ENCODE data around the gene MGAT1.
"Not testable (repeated sequence)": the region's sequence is repeated elsewhere in the genome, so short reads cannot be mapped to it uniquely, and the experiment has no call there.

MGAT1 gene

DNA sequence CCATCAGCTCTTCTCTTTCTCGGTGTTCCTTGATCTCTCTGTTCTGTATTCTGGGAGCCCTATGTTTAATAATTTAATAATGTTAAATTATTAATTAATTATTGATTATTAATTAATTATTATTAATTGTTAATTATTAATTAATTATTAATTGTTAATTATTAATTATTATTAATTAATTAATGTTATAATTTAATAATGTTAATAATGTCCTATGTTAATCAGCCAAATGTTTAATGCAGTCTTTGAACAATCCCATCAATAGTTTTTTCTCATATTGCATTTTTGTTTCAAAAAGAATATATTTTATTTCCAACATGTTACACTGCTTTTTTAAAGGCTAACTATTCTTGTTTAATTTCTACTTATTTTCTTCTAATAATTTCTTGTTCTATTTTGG is 26.2 kb downstream of the MGAT1 start:
- no peaks in the 10 kb centered on the region for H3K4me1 ChIP-seq (ENCODE audit: control insufficient read depth in 5 of 5, insufficient read depth in 5 of 5, low read length in 5 of 5)
- peaks cover 0 to 7% (median 0%) of the 10 kb centered on the region in 5 donors for H3K27me3 ChIP-seq (ENCODE audit: control insufficient read depth in 5 of 5, insufficient read depth in 4 of 5, low read length in 5 of 5)
- H3K36me3 ChIP-seq (ENCODE audit: control insufficient read depth in 5 of 5, insufficient read depth in 5 of 5, low read length in 5 of 5), result no peaks in the 10 kb centered on the region
- no peak overlapping the region for H3K27ac ChIP-seq (ENCODE audit: low read depth, low read length)
- no peak overlapping the region for H3K9ac ChIP-seq (ENCODE audit: low read length in 5 of 5)
- H3K4me3 ChIP-seq (ENCODE audit: low read depth in 1 of 5, low read length in 5 of 5), result no peak overlapping the region
- H3K9me3 ChIP-seq (ENCODE audit: control insufficient read depth in 5 of 5, low read length in 5 of 5), result peaks cover 0 to 4% (median 0%) of the 10 kb centered on the region in 5 donors

GRCh38 chr5:180775624-180776023 is 27.0 kb downstream of the MGAT1 start:
- H3K4me3 ChIP-seq (ENCODE audit: low read depth in 1 of 5, low read length in 5 of 5), result no peak overlapping the region
- no peaks in the 10 kb centered on the region for H3K36me3 ChIP-seq (ENCODE audit: control insufficient read depth in 5 of 5, insufficient read depth in 5 of 5, low read length in 5 of 5)
- H3K4me1 ChIP-seq (ENCODE audit: control insufficient read depth in 5 of 5, insufficient read depth in 5 of 5, low read length in 5 of 5), result no peaks in the 10 kb centered on the region
- no peak overlapping the region for H3K27ac ChIP-seq (ENCODE audit: low read depth, low read length)
- H3K27me3 ChIP-seq (ENCODE audit: control insufficient read depth in 5 of 5, insufficient read depth in 4 of 5, low read length in 5 of 5), result peaks cover 0 to 7% (median 0%) of the 10 kb centered on the region in 5 donors
- H3K9ac ChIP-seq (ENCODE audit: low read length in 5 of 5), result no peak overlapping the region
- H3K9me3 ChIP-seq (ENCODE audit: control insufficient read depth in 5 of 5, low read length in 5 of 5), result peaks cover 0 to 4% (median 0%) of the 10 kb centered on the region in 5 donors

DNA sequence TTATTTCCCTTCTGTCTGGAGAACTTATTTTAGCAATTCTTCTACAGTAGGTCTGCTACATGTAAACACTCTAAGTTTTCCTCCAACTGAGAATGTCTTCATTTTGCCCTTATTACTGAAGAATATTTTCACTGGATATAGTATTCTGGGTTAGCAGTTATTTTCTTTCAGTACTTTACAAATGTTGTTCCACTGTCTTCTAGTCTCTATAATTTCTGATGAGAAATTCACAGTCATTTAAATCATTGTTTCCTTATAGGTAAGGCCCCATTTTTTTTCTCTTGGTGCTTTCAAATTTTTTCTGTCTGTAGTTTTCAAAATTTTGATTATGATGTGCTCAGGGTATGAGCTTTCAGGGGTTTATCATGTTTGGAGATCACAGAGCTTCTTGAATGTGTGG is 30.8 kb downstream of the MGAT1 start:
- H3K4me3 ChIP-seq (ENCODE audit: low read depth in 1 of 5, low read length in 5 of 5), result no peak overlapping the region
- H3K36me3 ChIP-seq (ENCODE audit: control insufficient read depth in 5 of 5, insufficient read depth in 5 of 5, low read length in 5 of 5), result no peaks in the 10 kb centered on the region
- H3K27ac ChIP-seq (ENCODE audit: low read depth, low read length), result no peak overlapping the region
- H3K4me1 ChIP-seq (ENCODE audit: control insufficient read depth in 5 of 5, insufficient read depth in 5 of 5, low read length in 5 of 5), result no peaks in the 10 kb centered on the region
- peaks cover 0 to 10% (median 0%) of the 10 kb centered on the region in 5 donors for H3K9me3 ChIP-seq (ENCODE audit: control insufficient read depth in 5 of 5, low read length in 5 of 5)
- peaks cover 0 to 7% (median 0%) of the 10 kb centered on the region in 5 donors for H3K27me3 ChIP-seq (ENCODE audit: control insufficient read depth in 5 of 5, insufficient read depth in 4 of 5, low read length in 5 of 5)
- H3K9ac ChIP-seq (ENCODE audit: low read length in 5 of 5), result no peak overlapping the region

DNA sequence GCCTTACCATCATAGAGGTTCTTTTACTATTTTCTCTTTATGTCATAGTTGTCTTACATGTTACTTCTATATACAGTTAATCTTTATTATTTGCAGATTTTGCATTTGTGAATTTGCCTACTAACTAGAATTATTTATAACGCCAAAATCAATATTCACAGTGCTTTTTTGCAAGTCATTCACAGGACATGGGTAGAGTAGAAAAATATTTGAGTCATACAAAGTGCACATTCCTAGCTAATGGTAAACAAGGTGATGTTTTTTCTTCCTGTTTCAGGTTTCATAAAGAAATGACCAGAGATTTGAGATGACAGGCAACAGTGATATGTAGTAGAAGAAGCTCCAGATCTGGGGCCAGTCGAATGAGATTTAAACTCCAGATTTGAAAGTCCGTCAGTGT is 32.8 kb downstream of the MGAT1 start:
- peaks cover 0 to 10% (median 0%) of the 10 kb centered on the region in 5 donors for H3K9me3 ChIP-seq (ENCODE audit: control insufficient read depth in 5 of 5, low read length in 5 of 5)
- no peaks in the 10 kb centered on the region for H3K36me3 ChIP-seq (ENCODE audit: control insufficient read depth in 5 of 5, insufficient read depth in 5 of 5, low read length in 5 of 5)
- H3K9ac ChIP-seq (ENCODE audit: low read length in 5 of 5), result no peak overlapping the region
- H3K4me3 ChIP-seq (ENCODE audit: low read depth in 1 of 5, low read length in 5 of 5), result no peak overlapping the region
- no peak overlapping the region for H3K27ac ChIP-seq (ENCODE audit: low read depth, low read length)
- peaks cover 0 to 3% (median 0%) of the 10 kb centered on the region in 5 donors for H3K27me3 ChIP-seq (ENCODE audit: control insufficient read depth in 5 of 5, insufficient read depth in 4 of 5, low read length in 5 of 5)
- H3K4me1 ChIP-seq (ENCODE audit: control insufficient read depth in 5 of 5, insufficient read depth in 5 of 5, low read length in 5 of 5), result no peaks in the 10 kb centered on the region

DNA sequence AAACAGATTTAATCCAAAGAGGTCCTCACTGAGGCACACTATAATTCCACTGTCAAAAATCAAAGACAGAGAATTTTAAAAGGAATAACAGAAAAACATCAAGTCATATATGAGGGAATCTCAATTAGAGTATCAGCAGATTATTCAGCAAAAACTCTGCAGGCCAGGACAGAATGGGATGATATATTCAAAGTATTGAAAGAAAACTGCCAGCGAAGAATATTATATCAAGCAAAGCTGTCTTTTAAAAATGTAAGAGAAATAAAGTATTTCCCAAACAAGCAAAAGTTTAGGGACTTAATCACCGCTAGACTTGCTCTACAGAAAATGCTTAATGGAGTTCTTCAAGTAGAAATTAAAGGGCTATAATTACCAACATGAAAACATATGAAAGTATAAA is 47.0 kb downstream of the MGAT1 start:
- Histone ChIP-seq H3K36me3 (ENCODE audit: control insufficient read depth in 5 of 5, insufficient read depth in 5 of 5, low read length in 5 of 5) (no peaks in the 10 kb centered on the region), H3K27me3 (ENCODE audit: control insufficient read depth in 5 of 5, insufficient read depth in 4 of 5, low read length in 5 of 5) (peaks cover 0 to 3% (median 0%) of the 10 kb centered on the region in 5 donors), H3K4me1 (ENCODE audit: control insufficient read depth in 5 of 5, insufficient read depth in 5 of 5, low read length in 5 of 5) (no peaks in the 10 kb centered on the region), H3K9ac (ENCODE audit: low read length in 5 of 5) (no peak overlapping the region), H3K27ac (ENCODE audit: low read depth, low read length) (no peak overlapping the region), H3K4me3 (ENCODE audit: low read depth in 1 of 5, low read length in 5 of 5) (no peak overlapping the region), H3K9me3 (ENCODE audit: control insufficient read depth in 5 of 5, low read length in 5 of 5) (peaks cover 0 to 28% (median 26%) of the 10 kb centered on the region in 5 donors)

GRCh38 chr5:180744253-180744652 is 58.4 kb downstream of the MGAT1 start:
- peaks cover 2 to 31% (median 16%) of the 10 kb centered on the region in 5 donors for H3K27me3 ChIP-seq (ENCODE audit: control insufficient read depth in 5 of 5, insufficient read depth in 4 of 5, low read length in 5 of 5)
- H3K36me3 ChIP-seq (ENCODE audit: control insufficient read depth in 5 of 5, insufficient read depth in 5 of 5, low read length in 5 of 5), result no peaks in the 10 kb centered on the region
- no peaks in the 10 kb centered on the region for H3K9me3 ChIP-seq (ENCODE audit: control insufficient read depth in 5 of 5, low read length in 5 of 5)
- H3K27ac ChIP-seq (ENCODE audit: low read depth, low read length), result no peak overlapping the region
- no peak overlapping the region for H3K4me3 ChIP-seq (ENCODE audit: low read depth in 1 of 5, low read length in 5 of 5)
- H3K9ac ChIP-seq (ENCODE audit: low read length in 5 of 5), result no peak overlapping the region
- no peaks in the 10 kb centered on the region for H3K4me1 ChIP-seq (ENCODE audit: control insufficient read depth in 5 of 5, insufficient read depth in 5 of 5, low read length in 5 of 5)

GRCh38 chr5:180742727-180743126 is 59.9 kb downstream of the MGAT1 start:
- H3K27ac ChIP-seq (ENCODE audit: low read depth, low read length), result no peak overlapping the region
- no peak overlapping the region for H3K4me3 ChIP-seq (ENCODE audit: low read depth in 1 of 5, low read length in 5 of 5)
- no peaks in the 10 kb centered on the region for H3K36me3 ChIP-seq (ENCODE audit: control insufficient read depth in 5 of 5, insufficient read depth in 5 of 5, low read length in 5 of 5)
- H3K9me3 ChIP-seq (ENCODE audit: control insufficient read depth in 5 of 5, low read length in 5 of 5), result no peaks in the 10 kb centered on the region
- no peak overlapping the region for H3K9ac ChIP-seq (ENCODE audit: low read length in 5 of 5)
- H3K27me3 ChIP-seq (ENCODE audit: control insufficient read depth in 5 of 5, insufficient read depth in 4 of 5, low read length in 5 of 5), result peaks cover 8 to 33% (median 18%) of the 10 kb centered on the region in 5 donors
- no peaks in the 10 kb centered on the region for H3K4me1 ChIP-seq (ENCODE audit: control insufficient read depth in 5 of 5, insufficient read depth in 5 of 5, low read length in 5 of 5)

- not testable (repeated sequence) for H3K4me1 ChIP-seq (ENCODE audit: control insufficient read depth in 5 of 5, insufficient read depth in 5 of 5, low read length in 5 of 5); H3K9me3 ChIP-seq (ENCODE audit: control insufficient read depth in 5 of 5, low read length in 5 of 5); H3K4me3 ChIP-seq (ENCODE audit: low read depth in 1 of 5, low read length in 5 of 5); H3K27ac ChIP-seq (ENCODE audit: low read depth, low read length); H3K9ac ChIP-seq (ENCODE audit: low read length in 5 of 5); H3K36me3 ChIP-seq (ENCODE audit: control insufficient read depth in 5 of 5, insufficient read depth in 5 of 5, low read length in 5 of 5)
- H3K27me3 ChIP-seq (ENCODE audit: control insufficient read depth in 5 of 5, insufficient read depth in 4 of 5, low read length in 5 of 5), result peaks cover 8 to 36% (median 18%) of the 10 kb centered on the region in 5 donors
Observed at GRCh38 chr5:180740953-180741352, 61.7 kb downstream of the MGAT1 start.

GRCh38 chr5:180739958-180740357 is 62.6 kb downstream of the MGAT1 start, which contains the start of gene OR2Y1:
Gene OR2Y1 (minus strand): TSS chr5:180740058. CDS start chr5:180740058, 0 bp downstream.
- no peak within 1 kb of the TSS for H3K4me3 ChIP-seq (ENCODE audit: low read depth in 1 of 5, low read length in 5 of 5)
- peaks cover 8 to 27% (median 13%) of the 10 kb centered on the region in 5 donors for H3K27me3 ChIP-seq (ENCODE audit: control insufficient read depth in 5 of 5, insufficient read depth in 4 of 5, low read length in 5 of 5)
- H3K4me1 ChIP-seq (ENCODE audit: control insufficient read depth in 5 of 5, insufficient read depth in 5 of 5, low read length in 5 of 5), result no peaks in the 10 kb centered on the region
- H3K27ac ChIP-seq (ENCODE audit: low read depth, low read length), result no peak within 1 kb of the TSS
- H3K9me3 ChIP-seq (ENCODE audit: control insufficient read depth in 5 of 5, low read length in 5 of 5), result no peaks in the 10 kb centered on the region
- H3K9ac ChIP-seq (ENCODE audit: low read length in 5 of 5), result no peak within 1 kb of the TSS
- no peaks in the 10 kb centered on the region for H3K36me3 ChIP-seq (ENCODE audit: control insufficient read depth in 5 of 5, insufficient read depth in 5 of 5, low read length in 5 of 5)

DNA sequence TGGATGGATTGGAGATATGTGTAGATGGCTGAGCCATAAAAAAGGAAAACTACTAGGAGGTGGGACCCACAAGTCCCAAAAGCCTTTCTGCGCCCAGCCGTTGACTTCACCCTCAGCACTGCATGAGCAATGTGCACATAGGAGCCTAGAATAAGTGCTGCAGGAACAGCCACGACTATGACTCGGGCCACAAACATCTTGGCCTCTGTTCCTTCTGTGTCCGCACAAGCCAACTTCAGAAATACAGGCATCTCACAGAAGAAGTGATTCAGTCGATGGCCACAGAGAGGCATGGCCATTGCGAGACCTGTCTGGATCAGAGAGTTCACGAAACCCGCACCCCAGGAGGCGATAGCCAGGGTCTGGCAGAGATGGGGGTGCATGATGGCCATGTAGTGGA is 63.3 kb downstream of the MGAT1 start:
- Histone ChIP-seq H3K27ac (ENCODE audit: low read depth, low read length) (no peak overlapping the region), H3K9me3 (ENCODE audit: control insufficient read depth in 5 of 5, low read length in 5 of 5) (no peaks in the 10 kb centered on the region), H3K36me3 (ENCODE audit: control insufficient read depth in 5 of 5, insufficient read depth in 5 of 5, low read length in 5 of 5) (no peaks in the 10 kb centered on the region), H3K4me3 (ENCODE audit: low read depth in 1 of 5, low read length in 5 of 5) (no peak overlapping the region), H3K9ac (ENCODE audit: low read length in 5 of 5) (no peak overlapping the region), H3K4me1 (ENCODE audit: control insufficient read depth in 5 of 5, insufficient read depth in 5 of 5, low read length in 5 of 5) (no peaks in the 10 kb centered on the region), H3K27me3 (ENCODE audit: control insufficient read depth in 5 of 5, insufficient read depth in 4 of 5, low read length in 5 of 5) (peaks cover 8 to 21% (median 11%) of the 10 kb centered on the region in 5 donors)

DNA sequence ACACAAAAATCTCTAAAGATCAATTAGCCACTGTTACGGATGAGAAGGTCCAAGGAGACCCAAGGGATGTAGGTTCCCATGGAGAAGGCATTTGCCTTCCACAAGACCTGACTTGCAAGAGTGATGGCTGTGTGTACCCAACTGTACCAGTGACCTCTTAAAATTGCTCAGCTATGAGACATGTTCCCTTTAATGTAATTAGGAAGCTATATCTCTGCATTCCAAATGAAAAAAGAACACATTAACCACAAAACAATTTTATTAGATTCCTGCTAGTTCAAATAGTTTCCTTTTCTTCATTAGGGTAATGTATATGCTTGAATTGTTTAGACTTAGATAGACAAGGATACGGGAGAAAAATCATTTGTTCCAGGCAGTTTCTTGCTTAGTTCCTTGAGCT is 66.1 kb downstream of the MGAT1 start:
- Histone ChIP-seq H3K36me3 (ENCODE audit: control insufficient read depth in 5 of 5, insufficient read depth in 5 of 5, low read length in 5 of 5) (no peaks in the 10 kb centered on the region), H3K4me3 (ENCODE audit: low read depth in 1 of 5, low read length in 5 of 5) (no peak overlapping the region), H3K27ac (ENCODE audit: low read depth, low read length) (no peak overlapping the region), H3K27me3 (ENCODE audit: control insufficient read depth in 5 of 5, insufficient read depth in 4 of 5, low read length in 5 of 5) (peaks cover 4 to 15% (median 8%) of the 10 kb centered on the region in 5 donors), H3K4me1 (ENCODE audit: control insufficient read depth in 5 of 5, insufficient read depth in 5 of 5, low read length in 5 of 5) (no peaks in the 10 kb centered on the region), H3K9me3 (ENCODE audit: control insufficient read depth in 5 of 5, low read length in 5 of 5) (no peaks in the 10 kb centered on the region), H3K9ac (ENCODE audit: low read length in 5 of 5) (no peak overlapping the region)
